AG09309 (cell line): ENCODE measurements around the gene EPHA4.

Source experiments
- DNase-seq: peaks from one replicate; pipeline ENCODE4 v3.0.0-alpha.2; 2010; ENCODE audit warnings: low read depth
- H3K4me3 ChIP-seq: 2 replicates; pipeline ENCODE4 v1.5.1; 2011; ENCODE audit warnings: mild to moderate bottlenecking, low read depth, low read length, moderate library complexity; ENCODE audit not compliant: control insufficient read depth
- TF ChIP-seq, protein P1 (sequence below): IDR thresholded peaks from 2 replicates; pipeline ENCODE4 v1.5.1; 2011; ENCODE audit warnings: mild to moderate bottlenecking, low read depth, low read length, inconsistent platforms; ENCODE audit not compliant: insufficient read depth, control insufficient read depth; ENCODE audit errors: missing control alignments

Gene EPHA4

DNA sequence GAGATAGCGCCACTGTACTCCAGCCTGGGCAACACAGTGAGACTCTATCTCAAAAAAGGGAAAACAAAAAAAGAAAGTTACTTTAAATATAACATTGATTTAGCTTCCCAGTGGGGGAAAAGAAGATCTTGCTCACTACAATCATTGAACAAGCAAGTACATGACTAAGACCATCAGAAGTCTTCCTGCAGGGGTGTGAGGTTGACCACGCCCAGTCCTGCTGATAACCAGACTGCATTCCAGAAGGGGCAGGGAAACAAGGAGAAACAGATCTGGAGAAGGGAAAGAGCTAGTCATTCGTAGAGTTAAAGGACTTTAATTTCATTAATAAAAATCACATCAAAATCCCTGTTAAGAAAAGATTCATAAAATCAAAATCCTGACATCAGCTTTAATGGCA lies 77.5 kb downstream of the EPHA4 start:
- TF ChIP-seq, protein P1, sequence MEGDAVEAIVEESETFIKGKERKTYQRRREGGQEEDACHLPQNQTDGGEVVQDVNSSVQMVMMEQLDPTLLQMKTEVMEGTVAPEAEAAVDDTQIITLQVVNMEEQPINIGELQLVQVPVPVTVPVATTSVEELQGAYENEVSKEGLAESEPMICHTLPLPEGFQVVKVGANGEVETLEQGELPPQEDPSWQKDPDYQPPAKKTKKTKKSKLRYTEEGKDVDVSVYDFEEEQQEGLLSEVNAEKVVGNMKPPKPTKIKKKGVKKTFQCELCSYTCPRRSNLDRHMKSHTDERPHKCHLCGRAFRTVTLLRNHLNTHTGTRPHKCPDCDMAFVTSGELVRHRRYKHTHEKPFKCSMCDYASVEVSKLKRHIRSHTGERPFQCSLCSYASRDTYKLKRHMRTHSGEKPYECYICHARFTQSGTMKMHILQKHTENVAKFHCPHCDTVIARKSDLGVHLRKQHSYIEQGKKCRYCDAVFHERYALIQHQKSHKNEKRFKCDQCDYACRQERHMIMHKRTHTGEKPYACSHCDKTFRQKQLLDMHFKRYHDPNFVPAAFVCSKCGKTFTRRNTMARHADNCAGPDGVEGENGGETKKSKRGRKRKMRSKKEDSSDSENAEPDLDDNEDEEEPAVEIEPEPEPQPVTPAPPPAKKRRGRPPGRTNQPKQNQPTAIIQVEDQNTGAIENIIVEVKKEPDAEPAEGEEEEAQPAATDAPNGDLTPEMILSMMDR, result no peak
- no peak for DNase-seq
- no peak overlapping the region for H3K4me3 ChIP-seq

DNA sequence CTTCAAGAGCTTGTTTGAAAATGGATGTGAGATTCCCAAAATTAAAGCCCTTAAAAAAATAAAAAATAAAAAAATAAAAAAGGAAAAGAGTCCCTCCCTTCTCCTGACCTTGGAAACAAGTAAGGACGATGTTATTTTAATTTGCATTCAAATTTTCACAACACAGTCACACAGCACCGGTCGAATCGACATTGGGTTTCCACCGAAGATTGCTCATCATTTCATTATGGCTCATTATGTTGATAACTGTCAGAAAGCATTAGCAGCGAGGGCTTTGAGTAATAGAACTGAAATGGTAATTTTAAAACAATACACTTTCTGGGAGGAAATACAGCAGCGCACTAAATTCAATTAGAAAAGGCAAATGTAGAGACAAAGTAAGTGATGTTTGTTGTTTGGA lies 78.7 kb downstream of the EPHA4 start:
- no peak overlapping the region for H3K4me3 ChIP-seq
- TF ChIP-seq, protein P1, result no peak
- no peak for DNase-seq

DNA sequence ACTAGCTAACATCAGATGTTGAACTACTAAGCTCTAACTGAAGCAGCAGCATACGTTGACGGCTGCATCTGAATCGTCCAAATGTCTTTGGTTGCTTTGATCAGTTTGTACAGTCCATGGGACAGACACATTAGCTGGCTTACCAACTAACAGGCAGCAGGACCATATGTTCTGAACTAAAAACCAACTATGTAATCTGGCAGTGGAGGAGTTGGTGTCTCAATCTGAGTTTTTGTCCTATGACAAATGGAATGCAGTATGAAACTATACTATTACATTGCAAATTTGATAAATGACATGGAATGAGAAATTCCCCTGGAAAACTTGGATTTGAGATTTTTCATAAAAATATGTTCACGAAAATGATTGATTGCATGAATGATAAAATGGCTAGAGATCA lies 79.5 kb downstream of the EPHA4 start:
- H3K4me3 ChIP-seq, result no peak overlapping the region
- TF ChIP-seq, protein P1, result no peak
- DNase-seq, result no peak

DNA sequence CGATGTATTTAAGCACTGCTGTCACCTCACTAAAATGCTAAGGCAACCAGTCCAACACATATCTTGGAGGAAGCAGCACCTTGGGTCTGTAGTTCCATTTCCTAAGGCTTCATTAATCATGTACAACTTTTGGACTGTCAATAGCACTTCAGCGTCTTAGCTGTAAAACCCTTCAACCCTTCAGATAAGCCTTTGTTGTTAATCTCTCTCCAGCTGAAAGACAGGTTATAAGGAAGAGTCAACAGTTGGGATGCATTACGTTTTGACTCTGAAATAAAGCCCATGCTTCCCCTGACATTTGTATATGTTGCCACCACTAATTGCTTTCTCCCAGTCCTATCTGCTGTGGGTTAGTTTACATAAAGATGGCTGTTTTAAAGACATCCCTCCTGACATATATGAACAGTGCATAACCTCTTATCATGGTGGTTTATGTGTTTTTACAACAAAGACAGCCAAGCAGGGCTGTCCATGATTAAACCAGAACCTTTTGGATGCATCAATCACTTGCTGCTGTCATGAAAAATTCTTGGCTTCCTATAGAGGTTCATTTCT lies 81.5 kb downstream of the EPHA4 start:
- DNase-seq, result no peak
- TF ChIP-seq, protein P1, result no peak
- no peak overlapping the region for H3K4me3 ChIP-seq

DNA sequence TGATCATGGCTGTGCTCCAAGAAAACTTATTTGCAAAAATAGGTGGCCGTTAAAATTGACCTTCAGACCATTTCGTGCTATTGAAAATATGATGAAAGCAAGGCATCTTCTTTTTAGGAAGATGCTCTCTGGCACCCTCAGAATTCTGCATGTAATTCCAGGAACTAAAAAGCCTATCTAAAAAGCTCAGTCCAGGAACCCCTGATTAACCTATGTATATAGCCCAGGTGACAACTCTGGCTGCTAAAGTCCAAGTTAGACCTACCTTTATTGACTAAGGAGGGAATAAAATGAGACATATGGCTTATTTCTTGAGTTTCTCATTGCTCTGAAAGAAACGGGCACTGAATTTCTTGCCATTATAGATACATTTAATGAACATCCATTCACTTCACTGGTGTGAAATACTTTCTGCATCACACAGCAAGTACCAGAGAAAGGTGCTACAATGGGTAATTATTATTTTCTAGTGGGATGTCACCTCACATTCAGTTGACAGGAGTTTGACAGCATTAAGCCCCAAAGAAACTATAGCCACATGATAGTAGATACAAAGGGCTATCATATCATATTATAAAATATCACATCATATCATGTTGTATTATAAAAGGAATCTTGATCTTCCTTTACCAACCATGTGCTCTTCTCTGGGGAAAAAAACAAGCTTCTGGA lies 83.8 kb downstream of the EPHA4 start:
- TF ChIP-seq, protein P1, result no peak
- no peak overlapping the region for H3K4me3 ChIP-seq
- no peak for DNase-seq

DNA sequence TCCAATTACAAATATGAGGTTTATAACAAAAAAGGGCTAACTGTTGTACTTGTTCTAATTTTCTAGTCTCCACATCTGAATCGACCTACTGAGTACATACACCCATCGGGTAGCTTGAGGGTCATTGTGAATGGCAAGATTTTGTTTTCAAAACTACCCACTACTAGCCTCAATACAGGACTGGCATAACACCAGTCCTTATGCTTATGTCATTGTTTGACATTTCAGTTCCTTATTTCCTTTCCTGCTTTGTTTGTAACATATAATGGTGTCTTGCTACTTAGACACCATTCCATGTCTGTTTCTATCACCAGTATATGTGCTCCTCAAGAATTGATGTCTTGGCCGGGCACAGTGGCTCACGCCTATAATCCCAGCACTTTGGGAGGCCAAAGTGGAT lies 86.0 kb downstream of the EPHA4 start:
- TF ChIP-seq, protein P1, result no peak
- DNase-seq, result no peak
- no peak overlapping the region for H3K4me3 ChIP-seq
